Stomach (tissue), 9 donors: ENCODE results near the gene FEV. TPM values are rescaled to one million over a fixed set of nuclear protein-coding genes. Genes with fewer than 3 reads are reported as not detected.

ENCODE experiments used
- DNase-seq, 2 donors: peaks; one replicate each; pipeline versions ENCODE4 v3.0.0 to v3.0.0-alpha.2; 2013 to 2019
- H3K27ac ChIP-seq, 5 donors: fragments of 200-600 bp in 4 of 5; sonication (generic) in 4 of 5; one replicate each; pipeline ENCODE4 v1.5.1; 2013 to 2019; ENCODE audit warnings: mild to moderate bottlenecking in 1 of 5, moderate library complexity in 1 of 5
- H3K27me3 ChIP-seq, 3 donors: fragments of 200-600 bp; sonication (generic); one replicate each; pipeline ENCODE4 v1.5.1; 2017 to 2019; ENCODE audit warnings: mixed run types in 1 of 3
- H3K36me3 ChIP-seq, 4 donors: fragments of 200-600 bp; sonication (generic); 1 replicate in 3 of 4; 2 replicates in 1 of 4; pipeline ENCODE4 v1.5.1; 2016 to 2019
- H3K4me1 ChIP-seq, 4 donors: fragments of 200-600 bp; sonication (generic); one replicate each; pipeline ENCODE4 v1.5.1; 2016 to 2019
- H3K4me3 ChIP-seq, 4 donors: fragments of 200-600 bp; sonication (generic) in 3 of 4; one replicate each; pipeline ENCODE4 v1.5.1; 2016 to 2019; ENCODE audit warnings: mild to moderate bottlenecking in 1 of 4
- H3K9me3 ChIP-seq, 4 donors: fragments of 200-600 bp; sonication (generic); one replicate each; pipeline ENCODE4 v1.5.1; 2016 to 2019
- EP300 ChIP-seq: sonication (generic); formaldehyde crosslinking; IDR thresholded peaks from one replicate; pipeline ENCODE4 v1.6.1; 2017; ENCODE audit warnings: antibody characterized with exemption
- POLR2A ChIP-seq, 4 donors: fragments of 450-650 bp; IDR thresholded peaks; one replicate each; pipeline ENCODE4 v1.6.1; 2016; ENCODE audit warnings: antibody characterized with exemption in 4 of 4, control low read depth in 2 of 4, mild to moderate bottlenecking in 1 of 4, moderate library complexity in 1 of 4
- POLR2AphosphoS5 ChIP-seq, 3 donors: sonication (generic); formaldehyde crosslinking; IDR thresholded peaks; one replicate each; pipeline ENCODE4 v1.6.1; 2016; ENCODE audit warnings: antibody characterized with exemption in 3 of 3
- WGBS, 5 donors: extraction: QIAGEN DNeasy Blood & Tissue Kit in 3 of 5; methylation state at CpG; one replicate each; pipeline versions ENCODE4 v1.1.5 to v1.1.7; 2013 to 2018; 5-methylcytosine and 5-hydroxymethylcytosine counted together
- intact Hi-C: fragments of 100-400 bp; cut with DNase I; formaldehyde crosslinking; loops from one replicate; pipeline ENCODE4 v1.15.1; 2023; ENCODE audit warnings: low total_unique reads
- polyA plus RNA-seq, 3 donors: library from polyadenylated mRNA; stranded (reverse); fragments of 200-250 nt; gene quantifications; one replicate each; pipeline ENCODE4 v1.2.3, GENCODE V29; 2013
- total RNA-seq, 5 donors: library from RNA; depleted of rRNA; stranded (reverse); fragments of >200 nt; gene quantifications; one replicate each; pipeline versions ENCODE4 v1.1.0 to v1.2.3, GENCODE V29; 2014 to 2016
- TF ChIP-seq, protein P1 (sequence below), 7 experiments: fragments of 450-650 bp in 4 of 7; fragments of 200-600 bp in 3 of 7; sonication (generic) in 3 of 7; IDR thresholded peaks; one replicate each; pipeline ENCODE4 v1.5.1; 2016 to 2019; ENCODE audit warnings: antibody characterized with exemption in 7 of 7, control low read depth in 2 of 7, mild to moderate bottlenecking in 1 of 7
- donor health status: healthy with polysubstance abuse.
- donor health status: Bipolar disorder and iron deficiency.
- donor health status: healthy.

The FEV gene
- total and polyA plus RNA-seq, 8 donors, result 0.28 to 6.4 (median 1.1) TPM; not detected in 4

DNA sequence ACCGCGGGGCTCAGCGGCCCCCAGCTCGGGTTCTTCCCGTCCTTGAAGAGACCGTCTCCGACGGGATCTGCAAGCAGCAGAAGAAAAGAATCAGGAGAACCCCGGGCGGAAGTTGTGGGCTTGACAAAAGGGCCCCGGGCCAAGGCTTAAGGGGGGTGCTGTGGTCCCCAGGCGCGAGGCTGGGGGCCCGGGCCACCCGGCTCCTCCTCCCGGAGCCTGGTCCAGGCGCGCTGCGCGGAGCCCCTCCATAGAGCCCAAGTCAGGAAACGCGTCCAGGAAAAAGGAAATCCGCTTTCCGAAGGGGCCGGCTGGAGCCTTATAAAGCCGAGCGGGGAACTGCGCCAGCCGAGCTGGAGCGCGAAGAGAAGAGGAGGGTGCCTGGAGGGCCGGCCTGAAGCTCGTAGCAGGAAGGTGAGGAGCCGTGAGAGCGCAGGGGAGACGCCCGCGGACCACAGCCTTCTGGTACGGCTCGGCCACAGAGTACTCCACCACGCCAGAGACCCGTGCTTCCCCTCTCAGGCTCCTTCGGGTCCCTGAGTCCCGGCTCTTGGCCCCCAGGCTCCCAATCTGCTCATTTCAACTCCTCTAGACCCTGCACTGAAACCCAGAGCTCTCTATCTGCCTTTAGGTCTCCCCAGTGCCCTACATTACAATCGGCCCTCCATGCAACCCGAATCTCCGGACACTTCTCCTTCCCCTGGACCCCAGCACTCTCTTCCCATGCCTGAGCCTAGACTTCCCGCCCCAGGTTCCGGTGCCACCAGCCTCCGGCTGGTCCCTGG lies 554 bp downstream of the FEV start:
- Histone ChIP-seq H3K27me3 (peaks cover 59 to 100% (median 96%) of the 10 kb centered on the region in 3 donors), H3K36me3 (no peaks in the 10 kb centered on the region), H3K9me3 (no peaks in the 10 kb centered on the region), H3K27ac (no peak overlapping the region), H3K4me1 (peaks cover 37 to 60% (median 53%) of the 10 kb centered on the region in 4 donors), H3K4me3 (peak overlapping the region; percentile 9 to 37 (median 13))
- whole genome bisulfite sequencing, 5 donors, result 0 to 1% (median 1%) methylated on average over 37 to 50 of the region's 50 CpGs
- TF ChIP-seq POLR2A (IDR thresholded peaks at IDR 0.05) (no peak), POLR2AphosphoS5 (IDR thresholded peaks at IDR 0.05) (no peak), EP300 (no peak)
- TF ChIP-seq, protein P1, sequence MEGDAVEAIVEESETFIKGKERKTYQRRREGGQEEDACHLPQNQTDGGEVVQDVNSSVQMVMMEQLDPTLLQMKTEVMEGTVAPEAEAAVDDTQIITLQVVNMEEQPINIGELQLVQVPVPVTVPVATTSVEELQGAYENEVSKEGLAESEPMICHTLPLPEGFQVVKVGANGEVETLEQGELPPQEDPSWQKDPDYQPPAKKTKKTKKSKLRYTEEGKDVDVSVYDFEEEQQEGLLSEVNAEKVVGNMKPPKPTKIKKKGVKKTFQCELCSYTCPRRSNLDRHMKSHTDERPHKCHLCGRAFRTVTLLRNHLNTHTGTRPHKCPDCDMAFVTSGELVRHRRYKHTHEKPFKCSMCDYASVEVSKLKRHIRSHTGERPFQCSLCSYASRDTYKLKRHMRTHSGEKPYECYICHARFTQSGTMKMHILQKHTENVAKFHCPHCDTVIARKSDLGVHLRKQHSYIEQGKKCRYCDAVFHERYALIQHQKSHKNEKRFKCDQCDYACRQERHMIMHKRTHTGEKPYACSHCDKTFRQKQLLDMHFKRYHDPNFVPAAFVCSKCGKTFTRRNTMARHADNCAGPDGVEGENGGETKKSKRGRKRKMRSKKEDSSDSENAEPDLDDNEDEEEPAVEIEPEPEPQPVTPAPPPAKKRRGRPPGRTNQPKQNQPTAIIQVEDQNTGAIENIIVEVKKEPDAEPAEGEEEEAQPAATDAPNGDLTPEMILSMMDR (IDR thresholded peaks at IDR 0.05), result no peak
- intact Hi-C loops, result no loop called here
- DNase-seq, result peak in 1 of 2 donors; percentile 75

DNA sequence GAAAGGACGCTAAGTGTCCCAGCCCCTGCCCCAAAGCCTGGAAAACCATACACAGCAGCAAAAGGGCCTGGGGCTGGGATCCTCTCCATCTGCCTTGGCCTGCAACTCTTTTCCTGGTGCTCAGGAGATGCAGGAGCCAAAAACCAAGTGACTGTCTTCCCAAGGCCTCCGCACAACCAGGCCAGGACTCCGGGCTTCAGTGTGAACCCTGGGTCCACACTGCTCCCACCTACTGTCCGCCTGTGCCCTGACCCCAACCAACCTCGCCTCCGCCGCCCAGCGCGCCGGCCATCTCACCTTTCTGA lies 1.1 kb downstream of the FEV start:
- no peaks in the 10 kb centered on the region for H3K36me3 ChIP-seq
- no peaks in the 10 kb centered on the region for H3K9me3 ChIP-seq
- intact Hi-C loops, result no loop called here
- TF ChIP-seq POLR2A (IDR thresholded peaks at IDR 0.05), result no peak
- TF ChIP-seq EP300, result no peak
- no peak for TF ChIP-seq POLR2AphosphoS5 (IDR thresholded peaks at IDR 0.05)
- TF ChIP-seq, protein P1 (IDR thresholded peaks at IDR 0.05), result no peak
- peak overlapping the region in 3 of 4 donors; percentile 9 to 37 (median 11) for H3K4me3 ChIP-seq
- no peak for DNase-seq
- peaks cover 57 to 100% (median 95%) of the 10 kb centered on the region in 3 donors for H3K27me3 ChIP-seq
- WGBS, 5 donors, result 10 to 23% (median 17%) methylated on average over 2 to 10 of the region's 10 CpGs
- H3K27ac ChIP-seq, result no peak overlapping the region
- peaks cover 37 to 60% (median 53%) of the 10 kb centered on the region in 4 donors for H3K4me1 ChIP-seq

DNA sequence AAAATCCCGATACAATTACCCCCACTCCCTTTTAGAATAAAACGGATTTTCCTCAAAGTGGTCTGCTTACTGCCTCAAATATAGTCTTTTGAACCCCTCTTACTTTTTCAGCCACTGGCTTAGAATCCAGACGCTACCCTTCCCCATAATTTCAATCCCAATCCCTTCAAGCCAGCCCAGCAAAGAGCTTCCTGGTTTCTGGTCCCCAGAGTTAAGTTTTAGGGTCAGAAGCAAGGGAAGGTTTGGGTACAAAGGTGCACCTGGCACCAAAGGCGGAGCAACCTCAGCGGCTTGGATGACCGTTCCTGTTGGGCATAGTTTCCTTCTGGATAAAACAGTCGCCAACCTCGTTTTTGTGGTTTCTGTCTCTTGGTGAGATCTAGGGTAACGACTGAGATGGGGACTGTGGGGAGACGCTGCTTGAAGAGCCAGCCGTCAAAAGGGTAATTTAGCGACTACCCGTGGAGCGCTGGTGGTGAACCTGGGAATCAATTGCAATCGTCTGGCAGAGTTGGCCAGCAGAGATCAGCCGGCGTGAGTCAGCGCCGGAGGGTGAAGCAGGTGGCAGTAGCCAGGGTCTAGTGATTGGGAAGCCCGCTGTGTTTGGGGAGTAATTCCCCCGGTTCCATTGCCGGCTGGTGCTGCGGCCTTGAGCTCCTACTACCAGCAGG lies 1.6 kb downstream of the FEV start:
- Histone ChIP-seq H3K36me3 (no peaks in the 10 kb centered on the region), H3K27ac (no peak overlapping the region), H3K9me3 (no peaks in the 10 kb centered on the region), H3K4me3 (no peak overlapping the region), H3K4me1 (peaks cover 37 to 60% (median 53%) of the 10 kb centered on the region in 4 donors), H3K27me3 (peaks cover 52 to 100% (median 95%) of the 10 kb centered on the region in 3 donors)
- TF ChIP-seq, protein P1 (IDR thresholded peaks at IDR 0.05), result no peak
- WGBS, 5 donors, result 10 to 25% (median 13%) methylated on average over 22 to 23 of the region's 23 CpGs
- intact Hi-C loops, result no loop called here
- DNase-seq, result no peak

DNA sequence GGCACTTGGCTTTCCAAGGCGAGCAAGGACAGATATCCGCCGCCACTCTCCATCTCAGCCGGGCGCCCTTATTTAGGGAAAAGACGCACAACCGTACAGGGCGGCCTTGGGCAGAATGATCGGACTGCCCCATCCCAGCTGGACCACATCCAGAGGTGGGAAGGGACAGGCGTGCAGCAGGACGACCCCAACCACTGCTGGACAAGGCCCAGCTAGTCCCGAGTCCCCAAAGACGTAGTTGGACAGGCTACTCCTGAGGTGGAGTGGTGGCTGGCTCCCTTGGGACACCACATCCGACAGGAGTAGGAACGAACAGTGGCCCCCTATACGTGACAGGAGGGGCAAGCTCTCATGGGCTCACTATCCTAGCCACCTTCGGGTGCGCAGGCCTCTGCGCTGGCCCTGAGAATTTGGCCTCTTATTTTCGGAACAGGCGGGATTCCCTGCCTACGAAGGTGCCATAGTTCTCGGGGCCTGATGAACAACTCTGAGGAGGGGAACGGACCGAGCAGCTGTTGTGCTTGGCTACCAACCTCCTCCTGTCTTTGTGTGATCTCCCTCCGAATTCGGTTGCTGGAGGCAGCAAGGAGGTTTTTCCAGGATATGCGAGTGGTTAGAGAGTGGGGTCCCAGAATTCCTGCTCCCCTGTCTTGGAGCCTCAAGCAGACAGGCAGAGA lies 2.3 kb downstream of the FEV start:
- H3K4me3 ChIP-seq, result peak overlapping the region in 1 of 4 donors; percentile 47
- 7 to 10% (median 9%) methylated on average over 26 to 28 of the region's 28 CpGs for WGBS, 5 donors
- peaks cover 48 to 100% (median 93%) of the 10 kb centered on the region in 3 donors for H3K27me3 ChIP-seq
- H3K27ac ChIP-seq, result no peak overlapping the region
- no peak for DNase-seq
- TF ChIP-seq, protein P1 (IDR thresholded peaks at IDR 0.05), result no peak
- TF ChIP-seq POLR2A (IDR thresholded peaks at IDR 0.05), result no peak
- TF ChIP-seq EP300, result no peak
- no peak for TF ChIP-seq POLR2AphosphoS5 (IDR thresholded peaks at IDR 0.05)
- H3K36me3 ChIP-seq, result no peaks in the 10 kb centered on the region
- H3K4me1 ChIP-seq, result peaks cover 37 to 60% (median 53%) of the 10 kb centered on the region in 4 donors
- H3K9me3 ChIP-seq, result no peaks in the 10 kb centered on the region
- intact Hi-C loops, result no loop called here
